Gastroesophageal sphincter (tissue), 4 donors: ENCODE data around the gene USP15. TPM values are rescaled to one million over a fixed set of nuclear protein-coding genes. Genes with fewer than 3 reads are reported as not detected.

Experiments
- ATAC-seq: fragments of 150-250 bp; one replicate; pipeline ENCODE4 v1.9.1; 2016; ENCODE audit warnings: mild to moderate bottlenecking, moderate library complexity
- H3K27ac ChIP-seq, 4 donors: fragments of 200-600 bp; sonication (generic) in 3 of 4; 1 replicate in 3 of 4; 2 replicates in 1 of 4; pipeline ENCODE4 v1.5.1; 2016 to 2019
- H3K27me3 ChIP-seq: fragments of 200-600 bp; sonication (generic); one replicate; pipeline ENCODE4 v1.5.1; 2019
- H3K36me3 ChIP-seq, 2 donors: fragments of 200-600 bp; sonication (generic); one replicate each; pipeline ENCODE4 v1.5.1; 2019; ENCODE audit warnings: control low read depth in 1 of 2
- H3K4me1 ChIP-seq, 3 donors: fragments of 200-600 bp; sonication (generic); 1 replicate in 2 of 3; 2 replicates in 1 of 3; pipeline ENCODE4 v1.5.1; 2016 to 2019; ENCODE audit warnings: control low read depth in 2 of 3
- H3K4me3 ChIP-seq, 2 donors: fragments of 200-600 bp; sonication (generic); one replicate each; pipeline ENCODE4 v1.5.1; 2019; ENCODE audit warnings: mild to moderate bottlenecking in 1 of 2, moderate library complexity in 1 of 2
- H3K9me3 ChIP-seq, 3 donors: fragments of 200-600 bp; sonication (generic); one replicate each; pipeline ENCODE4 v1.5.1; 2017 to 2019; ENCODE audit warnings: control low read depth in 2 of 3
- EP300 ChIP-seq: sonication (generic); formaldehyde crosslinking; IDR thresholded peaks from one replicate; pipeline ENCODE4 v1.6.1; 2017; ENCODE audit warnings: antibody characterized with exemption, mild to moderate bottlenecking
- POLR2A ChIP-seq, 2 donors: fragments of 450-650 bp; IDR thresholded peaks; one replicate each; pipeline ENCODE4 v1.6.1; 2017; ENCODE audit warnings: antibody characterized with exemption in 2 of 2, mild to moderate bottlenecking in 2 of 2, moderate library complexity in 1 of 2
- POLR2AphosphoS5 ChIP-seq: sonication (generic); formaldehyde crosslinking; IDR thresholded peaks from one replicate; pipeline ENCODE4 v1.6.1; 2017; ENCODE audit warnings: antibody characterized with exemption
- WGBS, 2 donors: methylation state at CpG; one replicate each; pipeline ENCODE4 v1.1.5; 2018; ENCODE audit warnings: low coverage in 1 of 2; 5-methylcytosine and 5-hydroxymethylcytosine counted together
- total RNA-seq, 4 donors: library from RNA; depleted of rRNA; stranded (reverse); fragments of >200 nt; gene quantifications; one replicate each; pipeline ENCODE4 v1.1.0, GENCODE V29; 2016
- TF ChIP-seq, protein P1 (sequence below), 4 experiments: fragments of 200-600 bp in 2 of 4; fragments of 450-650 bp in 2 of 4; sonication (generic) in 1 of 4; IDR thresholded peaks; one replicate each; pipeline ENCODE4 v1.5.1; 2017 to 2019; ENCODE audit warnings: antibody characterized with exemption in 4 of 4, mild to moderate bottlenecking in 2 of 4, moderate library complexity in 2 of 4

USP15 gene
- total RNA-seq, 4 donors from 2014 or later = 33.6 to 84.8 (median 70.0) TPM

- H3K27ac ChIP-seq = no peak overlapping the region
- H3K27me3 ChIP-seq = no peaks in the 10 kb centered on the region
- H3K4me3 ChIP-seq = no peak overlapping the region
- no peak for ATAC-seq
- TF ChIP-seq, protein P1, sequence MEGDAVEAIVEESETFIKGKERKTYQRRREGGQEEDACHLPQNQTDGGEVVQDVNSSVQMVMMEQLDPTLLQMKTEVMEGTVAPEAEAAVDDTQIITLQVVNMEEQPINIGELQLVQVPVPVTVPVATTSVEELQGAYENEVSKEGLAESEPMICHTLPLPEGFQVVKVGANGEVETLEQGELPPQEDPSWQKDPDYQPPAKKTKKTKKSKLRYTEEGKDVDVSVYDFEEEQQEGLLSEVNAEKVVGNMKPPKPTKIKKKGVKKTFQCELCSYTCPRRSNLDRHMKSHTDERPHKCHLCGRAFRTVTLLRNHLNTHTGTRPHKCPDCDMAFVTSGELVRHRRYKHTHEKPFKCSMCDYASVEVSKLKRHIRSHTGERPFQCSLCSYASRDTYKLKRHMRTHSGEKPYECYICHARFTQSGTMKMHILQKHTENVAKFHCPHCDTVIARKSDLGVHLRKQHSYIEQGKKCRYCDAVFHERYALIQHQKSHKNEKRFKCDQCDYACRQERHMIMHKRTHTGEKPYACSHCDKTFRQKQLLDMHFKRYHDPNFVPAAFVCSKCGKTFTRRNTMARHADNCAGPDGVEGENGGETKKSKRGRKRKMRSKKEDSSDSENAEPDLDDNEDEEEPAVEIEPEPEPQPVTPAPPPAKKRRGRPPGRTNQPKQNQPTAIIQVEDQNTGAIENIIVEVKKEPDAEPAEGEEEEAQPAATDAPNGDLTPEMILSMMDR (IDR thresholded peaks at IDR 0.05) = no peak
- TF ChIP-seq EP300 (no peak), POLR2AphosphoS5 (no peak), POLR2A (IDR thresholded peaks at IDR 0.05) (no peak)
- H3K36me3 ChIP-seq = peaks cover under 1 to 32% of the 10 kb centered on the region in 2 donors
- WGBS, 2 donors = 71 to 89% methylated on average over 1 of the region's 1 CpG
- H3K9me3 ChIP-seq = no peaks in the 10 kb centered on the region
- no peaks in the 10 kb centered on the region for H3K4me1 ChIP-seq
Measured at GRCh38 chr12:62407587-62407986, 147.4 kb downstream of the USP15 start.

GRCh38 chr12:62409068-62409467 lies 148.9 kb downstream of the USP15 start:
- Histone ChIP-seq H3K36me3 (peaks cover 0 to 17% of the 10 kb centered on the region in 2 donors), H3K4me3 (no peak overlapping the region), H3K4me1 (no peaks in the 10 kb centered on the region), H3K9me3 (no peaks in the 10 kb centered on the region), H3K27me3 (no peaks in the 10 kb centered on the region), H3K27ac (no peak overlapping the region)
- ATAC-seq = no peak
- 67 to 89% methylated on average over 3 of the region's 3 CpGs for WGBS, 2 donors
- TF ChIP-seq POLR2AphosphoS5 (no peak), POLR2A (IDR thresholded peaks at IDR 0.05) (no peak), EP300 (no peak)
- TF ChIP-seq, protein P1 (IDR thresholded peaks at IDR 0.05) = no peak

DNA sequence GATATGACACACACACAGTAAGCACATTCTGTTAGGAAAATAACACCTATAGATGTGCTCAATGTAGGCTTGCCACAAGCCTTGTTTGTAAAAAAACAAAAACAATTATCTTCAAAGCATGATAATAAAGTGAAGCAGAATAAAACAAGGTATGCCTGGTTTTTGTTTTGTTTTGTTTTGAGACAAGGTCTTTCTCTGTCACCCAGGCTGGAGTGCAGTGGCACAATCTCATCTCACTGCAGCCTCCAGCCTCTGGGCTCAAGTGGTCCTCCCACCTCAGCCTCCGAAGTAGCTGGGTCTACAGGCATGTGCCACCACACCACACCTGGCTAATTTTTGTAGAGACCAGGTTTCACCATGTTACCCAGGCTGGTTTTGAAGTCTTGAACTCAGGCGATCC lies 154.0 kb downstream of the USP15 start:
- no peaks in the 10 kb centered on the region for H3K27me3 ChIP-seq
- WGBS, 2 donors = 91 to 100% methylated on average over 2 of the region's 2 CpGs

GRCh38 chr12:62426089-62426488 lies 165.9 kb downstream of the USP15 start:
- Histone ChIP-seq H3K4me3 (no peak overlapping the region), H3K9me3 (peaks cover 0 to 43% (median 0%) of the 10 kb centered on the region in 3 donors), H3K4me1 (no peaks in the 10 kb centered on the region), H3K27me3 (peaks cover 20% of the 10 kb centered on the region), H3K27ac (no peak overlapping the region), H3K36me3 (no peaks in the 10 kb centered on the region)
- WGBS, 2 donors = 62 to 73% methylated on average over 2 of the region's 3 CpGs
- TF ChIP-seq POLR2AphosphoS5 (no peak), POLR2A (IDR thresholded peaks at IDR 0.05) (no peak), EP300 (no peak)
- TF ChIP-seq, protein P1 (IDR thresholded peaks at IDR 0.05) = no peak
- ATAC-seq = no peak

More for the DNA sequence above, 154.0 kb downstream of the USP15 start:
- ATAC-seq = no peak
- Histone ChIP-seq H3K9me3 (no peaks in the 10 kb centered on the region), H3K4me1 (no peaks in the 10 kb centered on the region), H3K36me3 (no peaks in the 10 kb centered on the region), H3K27ac (no peak overlapping the region), H3K4me3 (no peak overlapping the region)
- TF ChIP-seq, protein P1 (IDR thresholded peaks at IDR 0.05) = no peak
- TF ChIP-seq POLR2A (IDR thresholded peaks at IDR 0.05) (no peak), POLR2AphosphoS5 (no peak), EP300 (no peak)

DNA sequence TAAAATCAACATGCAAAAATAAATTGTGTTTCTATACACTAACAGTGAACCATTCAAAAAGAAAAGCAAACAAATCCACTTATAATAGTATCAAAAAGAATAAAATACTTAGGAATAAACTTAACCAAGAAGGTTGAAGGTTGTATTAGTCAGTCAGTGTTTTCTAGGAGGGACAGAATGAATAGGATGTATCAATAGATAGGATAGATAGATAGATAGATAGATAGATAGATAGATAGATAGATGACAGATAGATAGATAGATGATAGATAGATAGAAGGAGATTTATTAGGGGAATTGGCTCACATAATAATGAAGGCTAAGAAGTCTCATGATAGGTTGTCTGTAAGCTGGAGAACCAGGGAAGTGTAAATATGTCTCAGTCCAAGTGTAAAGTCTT lies 169.3 kb downstream of the USP15 start:
- Histone ChIP-seq H3K9me3 (peaks cover 0 to 26% (median 0%) of the 10 kb centered on the region in 3 donors), H3K4me3 (no peak overlapping the region), H3K36me3 (no peaks in the 10 kb centered on the region), H3K27ac (no peak overlapping the region), H3K4me1 (peaks cover 0 to 2% (median 0%) of the 10 kb centered on the region in 3 donors), H3K27me3 (peaks cover 45% of the 10 kb centered on the region)
- no peak for ATAC-seq
- TF ChIP-seq POLR2AphosphoS5 (no peak), POLR2A (IDR thresholded peaks at IDR 0.05) (no peak), EP300 (no peak)
- TF ChIP-seq, protein P1 (IDR thresholded peaks at IDR 0.05) = no peak
